Measurements from ENCODE around the gene ELAVL2. TPM values are rescaled to one million over a fixed set of nuclear protein-coding genes. Genes with fewer than 3 reads are reported as not detected.

ELAVL2 gene
- total and polyA plus RNA-seq, 2 of the 4 experiments (the other 2 are of a cell fraction) = 0.36 TPM; not detected in 1

- no peak overlapping the region for H2BK20ac ChIP-seq (ENCODE audit: low read depth, low read length)
- no peak overlapping the region for H3K56ac ChIP-seq (ENCODE audit: extremely low read depth, insufficient read depth, low read length)
- intact Hi-C loops (cut with micrococcal nuclease) (no loop called here), dilution Hi-C loops (cut with HindIII; ENCODE audit: low sequenced_read_pairs, unreplicated experiment) (no loop called here), in situ Hi-C loops (cut with MboI; ENCODE audit: low sequenced_read_pairs) (no loop called here)
- H4K20me1 ChIP-seq (ENCODE audit: insufficient read depth, low read length) = no peaks in the 10 kb centered on the region
- no peak overlapping the region for H2AK5ac ChIP-seq (ENCODE audit: low read depth, low read length)
- no peak overlapping the region for H3K4ac ChIP-seq (ENCODE audit: low read depth, low read length)
- no peak overlapping the region for H2AK9ac ChIP-seq (replicated peaks; ENCODE audit: low read depth, low read length, poor library complexity)
- H3K36me3 ChIP-seq (ENCODE audit: control insufficient read depth, insufficient read depth, low read length) = no peaks in the 10 kb centered on the region
- DNase-seq (no peak), ATAC-seq (ENCODE audit: low read depth) (no peak)
- no peaks in the 10 kb centered on the region for H3K4me1 ChIP-seq (ENCODE audit: control insufficient read depth, insufficient read depth, low read length)
- H2BK15ac ChIP-seq (ENCODE audit: low read depth, low read length) = no peak overlapping the region
- no peaks in the 10 kb centered on the region for H3K9me3 ChIP-seq (ENCODE audit: control insufficient read depth, insufficient read depth, low read length)
- H2AFZ ChIP-seq (replicated peaks; ENCODE audit: low read length, poor library complexity) = no peak overlapping the region
- TF ChIP-seq SMC3 (IDR thresholded peaks at IDR 0.05; ENCODE audit: low read depth, low read length) = no peak
- TF ChIP-seq CHD1 (IDR thresholded peaks at IDR 0.05; ENCODE audit: low read depth, low read length) = no peak
- no peak overlapping the region for H3K18ac ChIP-seq (ENCODE audit: low read depth, low read length)
- BruUV-seq (replicated peaks) = no TSS peak
- H3K27me3 ChIP-seq (ENCODE audit: control insufficient read depth, insufficient read depth, low read length) = no peaks in the 10 kb centered on the region
- H2BK5ac ChIP-seq (ENCODE audit: low read depth, low read length, poor library complexity, severe bottlenecking) = no peak overlapping the region
- no peak overlapping the region for H3K27ac ChIP-seq (ENCODE audit: insufficient read depth, low read length)
- H3K9me1 ChIP-seq (ENCODE audit: insufficient read depth, low read length) = no peaks in the 10 kb centered on the region
- ChIA-PET CTCF (no interaction called here), POLR2A (ENCODE audit: unreplicated experiment) (no interaction called here)
- no peak overlapping the region for H3K23ac ChIP-seq (ENCODE audit: low read depth, low read length)
- H3K4me2 ChIP-seq (ENCODE audit: low read depth, low read length) = no peak overlapping the region
- H3K9ac ChIP-seq (ENCODE audit: low read depth, low read length) = no peak overlapping the region
- H4K91ac ChIP-seq (ENCODE audit: insufficient read depth, low read depth, low read length) = no peak overlapping the region
- no peaks in the 10 kb centered on the region for H3K79me1 ChIP-seq (ENCODE audit: low read depth in 1 of 2, low read length in 2 of 2)
- H3K14ac ChIP-seq (replicated peaks; ENCODE audit: low read depth, low read length) = no peak overlapping the region
- H3K4me3 ChIP-seq (ENCODE audit: insufficient read depth, low read depth, low read length) = no peak overlapping the region
- WGBS, 2 experiments (ENCODE audit: extremely low coverage in 2 of 2, insufficient read length in 1 of 2) = no CpG with 5 or more reads among the region's 4 CpGs
- H2BK120ac ChIP-seq (ENCODE audit: low read depth, low read length) = no peak overlapping the region
- H4K8ac ChIP-seq (ENCODE audit: low read depth in 2 of 2, low read length in 2 of 2) = no peak overlapping the region
- no peak overlapping the region for H4K5ac ChIP-seq (ENCODE audit: low read depth, low read length)
Measured at GRCh38 chr9:23789529-23790254, 36.3 kb downstream of the ELAVL2 start.
